ENCODE data around the gene BABAM1. TPM values are rescaled to one million over a fixed set of nuclear protein-coding genes. Genes with fewer than 3 reads are reported as not detected.

The BABAM1 gene
- total and polyA plus RNA-seq, 10 of the 15 experiments (the other 5 are each of a cell fraction or from before 2014, with no cell fraction given), result 11.9 to 154 (median 103) TPM

GRCh38 chr19:17324357-17325114, 57.3 kb downstream of the BABAM1 start:
- intact Hi-C loops (cut with micrococcal nuclease; ENCODE audit: unreplicated experiment) (no loop called here), in situ Hi-C loops (cut with MboI) (no loop called here)
- WGBS (ENCODE audit: insufficient coverage, insufficient replicate concordance, low lambda C conversion rate, missing lambda C conversion rate), result 79% methylated on average over 28 of the region's 28 CpGs
- Histone ChIP-seq H2AFZ (ENCODE audit: control insufficient read depth, low read depth, low read length) (no peak overlapping the region), H3K4me3 (no peak overlapping the region), H4K20me1 (ENCODE audit: control insufficient read depth, insufficient read depth) (no peaks in the 10 kb centered on the region), H3K36me3 (ENCODE audit: control insufficient read depth in 2 of 2, insufficient read depth in 2 of 2, low read length in 1 of 2) (peaks cover 5 to 8% of the 10 kb centered on the region in 2 experiments; a peak in 3 of 4 replicates), H3K9me3 (replicated peaks; ENCODE audit: control insufficient read depth, insufficient read depth, low read length) (no peaks in the 10 kb centered on the region), H3K4me2 (ENCODE audit: control insufficient read depth, insufficient read depth) (no peak overlapping the region), H3K27me3 (replicated peaks in 1 of 2; ENCODE audit: control insufficient read depth in 2 of 2, insufficient read depth in 2 of 2, low read length in 1 of 2) (no peaks in the 10 kb centered on the region; a peak in 1 of 4 replicates), H3K79me2 (ENCODE audit: control insufficient read depth, insufficient read depth, low read length) (no peaks in the 10 kb centered on the region), H3K27ac (ENCODE audit: control insufficient read depth, insufficient read depth) (no peak overlapping the region), H3K9ac (ENCODE audit: control insufficient read depth, insufficient read depth, low read length) (no peak overlapping the region), H3K4me1 (ENCODE audit: control insufficient read depth, insufficient read depth, low read length) (no peaks in the 10 kb centered on the region)
- CTCF ChIA-PET, result interaction anchor here (0.9 kb wide), 1 partner anchor 19 kb away, joined by 4 read pairs; the partner anchor contains the start of gene MRPL34
- RAD21 ChIA-PET (ENCODE audit: unreplicated experiment), result interaction anchor here (1.4 kb wide), 1 partner anchor 15 kb away, joined by 3 read pairs; the partner anchor contains the start of gene DDA1
- SMC1A ChIA-PET (ENCODE audit: uncharacterized antibody, unreplicated experiment), result no interaction called here
- DNase-seq (ENCODE audit: low read depth, low spot score) (no peak), ATAC-seq (no peak), FAIRE-seq (no peak)
- BruUV-seq (replicated peaks), result no TSS peak
- POLR2A ChIA-PET, result interaction anchor here (1.8 kb wide), 1 partner anchor 20 kb away, joined by 8 read pairs; the partner anchor contains the start of gene MRPL34
- TF ChIP-seq POLR2A (IDR thresholded peaks at IDR 0.05; ENCODE audit: low read depth, low read length), result 0 out of 2 replicates have a peak, but pooled peaks have one; percentile 17
- no peak for TF ChIP-seq STAT1 (conservative IDR thresholded peaks at IDR 0.05)

- whole genome bisulfite sequencing (ENCODE audit: insufficient coverage, insufficient replicate concordance, low lambda C conversion rate, missing lambda C conversion rate), result 86% methylated on average over 20 of the region's 20 CpGs
- FAIRE-seq, result no peak
- intact Hi-C loops (cut with micrococcal nuclease; ENCODE audit: unreplicated experiment), result no loop called here
- in situ Hi-C loops (cut with MboI), result no loop called here
- H3K36me3 ChIP-seq (ENCODE audit: control insufficient read depth in 2 of 2, insufficient read depth in 2 of 2, low read length in 1 of 2), result peaks cover 3 to 6% of the 10 kb centered on the region in 2 experiments; a peak in 3 of 4 replicates
- no peak overlapping the region for H2AFZ ChIP-seq (ENCODE audit: control insufficient read depth, low read depth, low read length)
- H3K4me1 ChIP-seq (ENCODE audit: control insufficient read depth, insufficient read depth, low read length), result no peaks in the 10 kb centered on the region
- H3K4me3 ChIP-seq, result no peak overlapping the region
- no peak for ATAC-seq
- CTCF ChIA-PET, result no interaction called here
- no TSS peak for BruUV-seq (replicated peaks)
- no peaks in the 10 kb centered on the region for H4K20me1 ChIP-seq (ENCODE audit: control insufficient read depth, insufficient read depth)
- RAD21 ChIA-PET (ENCODE audit: unreplicated experiment), result interaction anchor here (1.4 kb wide), 1 partner anchor 16 kb away, joined by 3 read pairs; the partner anchor contains the start of gene DDA1
- no peaks in the 10 kb centered on the region for H3K79me2 ChIP-seq (ENCODE audit: control insufficient read depth, insufficient read depth, low read length)
- SMC1A ChIA-PET (ENCODE audit: uncharacterized antibody, unreplicated experiment), result no interaction called here
- H3K9ac ChIP-seq (ENCODE audit: control insufficient read depth, insufficient read depth, low read length), result no peak overlapping the region
- POLR2A ChIA-PET, result interaction anchor here (1.8 kb wide), 1 partner anchor 20 kb away, joined by 8 read pairs; the partner anchor contains the start of gene MRPL34
- no peak overlapping the region for H3K4me2 ChIP-seq (ENCODE audit: control insufficient read depth, insufficient read depth)
- H3K27me3 ChIP-seq (replicated peaks in 1 of 2; ENCODE audit: control insufficient read depth in 2 of 2, insufficient read depth in 2 of 2, low read length in 1 of 2), result no peaks in the 10 kb centered on the region; a peak in 1 of 4 replicates
- no peaks in the 10 kb centered on the region for H3K9me3 ChIP-seq (replicated peaks; ENCODE audit: control insufficient read depth, insufficient read depth, low read length)
- H3K27ac ChIP-seq (ENCODE audit: control insufficient read depth, insufficient read depth), result no peak overlapping the region
- no peak for DNase-seq (ENCODE audit: low read depth, low spot score)
- TF ChIP-seq MEF2A (IDR thresholded peaks at IDR 0.05; ENCODE audit: insufficient read depth, low read depth, low read length) (no peak), SREBF2 (IDR thresholded peaks at IDR 0.05; ENCODE audit: low read length) (no peak), CTCF (IDR thresholded peaks at IDR 0.05 in 2 of 3, conservative IDR thresholded peaks at IDR 0.05 in 1 of 3; ENCODE audit: control insufficient read depth in 2 of 3, extremely low read depth in 1 of 3, insufficient read depth in 1 of 3, low read depth in 3 of 3, low read length in 3 of 3) (no peak), NKRF (conservative IDR thresholded peaks at IDR 0.05) (no peak), SP1 (IDR thresholded peaks at IDR 0.05; ENCODE audit: low read depth, low read length) (no peak), RELB (IDR thresholded peaks at IDR 0.05; ENCODE audit: low read depth) (no peak), PML (IDR thresholded peaks at IDR 0.05; ENCODE audit: low read length) (no peak), YBX1 (IDR thresholded peaks at IDR 0.05) (no peak), RUNX3 (IDR thresholded peaks at IDR 0.05; ENCODE audit: low read length) (no peak), BCL11A (IDR thresholded peaks at IDR 0.05; ENCODE audit: low read depth, low read length) (no peak)
Measured at GRCh38 chr19:17325133-17325532, 57.9 kb downstream of the BABAM1 start.

Measured in GM12878 (cell line).